ENCODE results near the gene RRAD.

RRAD gene

GRCh38 chr16:66882702-66883101 is 42.6 kb downstream of the RRAD start:
- DNase-seq (ENCODE audit: low read depth): no peak
- H3K4me3 ChIP-seq (ENCODE audit: low read length): no peak overlapping the region
- TF ChIP-seq CTCF (conservative IDR thresholded peaks at IDR 0.05; ENCODE audit: low read depth, low read length): no peak

GRCh38 chr16:66881964-66882508 is 43.3 kb downstream of the RRAD start:
- no peak for DNase-seq (ENCODE audit: low read depth)
- no peak for TF ChIP-seq CTCF (conservative IDR thresholded peaks at IDR 0.05; ENCODE audit: low read depth, low read length)
- H3K4me3 ChIP-seq (ENCODE audit: low read length): no peak overlapping the region

GRCh38 chr16:66881560-66881959 is 43.8 kb downstream of the RRAD start:
- peak overlapping the region; percentile 80 for H3K4me3 ChIP-seq (ENCODE audit: low read length)
- no peak for TF ChIP-seq CTCF (conservative IDR thresholded peaks at IDR 0.05; ENCODE audit: low read depth, low read length)
- no peak for DNase-seq (ENCODE audit: low read depth)

GRCh38 chr16:66881014-66881417 is 44.3 kb downstream of the RRAD start:
- no peak for TF ChIP-seq CTCF (conservative IDR thresholded peaks at IDR 0.05; ENCODE audit: low read depth, low read length)
- H3K4me3 ChIP-seq (ENCODE audit: low read length): peak overlapping the region; percentile 80
- DNase-seq (ENCODE audit: low read depth): no peak

- DNase-seq (ENCODE audit: low read depth): peak; percentile 80
- no peak for TF ChIP-seq CTCF (conservative IDR thresholded peaks at IDR 0.05; ENCODE audit: low read depth, low read length)
- peak within 1 kb of the TSS; percentile 80 for H3K4me3 ChIP-seq (ENCODE audit: low read length)
Observed at GRCh38 chr16:66880288-66881013, 44.9 kb downstream of the RRAD start, which contains the start of gene PDP2. TSS of gene PDP2 (plus strand) at chr16:66880515. CDS start at chr16:66884285, 3,770 bp downstream.

- TF ChIP-seq CTCF (conservative IDR thresholded peaks at IDR 0.05; ENCODE audit: low read depth, low read length): no peak
- DNase-seq (ENCODE audit: low read depth): no peak
- no peak overlapping the region for H3K4me3 ChIP-seq (ENCODE audit: low read length)
Observed at GRCh38 chr16:66878067-66878466, 47.3 kb downstream of the RRAD start.

All from retinal pigment epithelial cell (primary cell).